NOMO-1 treated with dmso at 0.1 percent for 144 hours (cell line): Measurements from ENCODE around the gene KCNB1.

ENCODE experiments used
- DNase-seq: peaks from one replicate; lab custom pipeline; 2025; ENCODE audit not compliant: unreplicated experiment; lab: John Stamatoyannopoulos, UW

The KCNB1 gene

DNA sequence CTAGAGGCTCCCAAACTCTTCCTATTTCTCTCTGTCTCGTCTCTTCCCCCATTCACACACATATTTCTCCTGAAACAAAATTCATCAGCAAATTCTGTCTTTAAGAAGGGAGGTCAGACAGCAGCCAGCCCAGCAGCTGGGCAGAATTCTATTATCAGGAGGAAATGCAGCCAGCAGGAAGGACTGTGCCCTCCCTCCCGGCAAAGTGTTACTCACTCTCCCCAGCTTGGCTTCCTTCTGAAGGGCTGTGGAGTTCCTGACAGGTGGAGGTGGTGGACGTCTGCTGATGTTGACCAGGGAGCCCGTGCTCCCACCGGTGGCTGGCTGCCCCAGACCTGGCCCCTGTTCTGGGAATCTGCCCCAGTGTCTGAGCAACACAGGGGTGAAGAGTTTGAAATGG lies 37.3 kb downstream of the KCNB1 start:
- DNase-seq = no peak

DNA sequence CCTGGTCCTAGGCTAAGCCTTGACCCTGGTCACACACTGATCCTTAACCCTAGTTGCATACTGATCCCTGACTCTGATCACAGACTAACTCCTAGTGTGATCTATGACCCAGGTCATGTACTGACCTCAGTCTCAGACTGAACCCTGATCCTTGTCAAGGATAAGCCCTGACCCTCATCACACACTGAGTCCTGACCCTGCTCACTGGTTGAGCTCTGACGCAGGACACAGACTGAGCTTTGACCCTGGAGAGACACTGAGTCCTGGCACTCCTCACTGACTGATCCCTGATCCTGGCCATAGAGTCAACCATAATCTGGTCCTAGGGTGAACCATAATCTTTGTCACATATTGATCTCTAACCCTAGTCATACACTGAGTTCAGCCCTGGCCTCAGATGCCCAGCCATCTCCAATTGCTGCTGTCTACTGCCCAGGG lies 37.9 kb downstream of the KCNB1 start:
- DNase-seq = no peak

DNA sequence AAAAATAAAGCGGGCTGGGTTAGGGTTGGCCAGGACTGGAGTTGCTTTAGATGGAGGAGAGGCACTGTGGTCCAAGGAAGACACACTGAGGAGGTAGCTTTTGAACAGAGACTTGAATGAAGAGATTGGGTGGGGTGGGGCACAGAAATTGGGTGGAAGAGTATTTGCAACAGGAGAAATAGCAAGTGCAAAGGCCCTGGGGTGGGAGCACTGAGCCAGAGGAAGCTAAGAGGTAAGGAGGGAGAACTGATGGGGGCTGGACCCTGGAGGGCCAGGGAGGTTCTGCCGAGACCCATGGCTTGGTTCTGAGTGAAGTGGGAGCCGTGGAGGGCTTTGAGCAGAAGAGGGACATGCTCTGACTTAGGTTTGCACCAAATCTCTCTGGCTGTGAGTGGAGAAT lies 45.4 kb downstream of the KCNB1 start:
- no peak for DNase-seq

DNA sequence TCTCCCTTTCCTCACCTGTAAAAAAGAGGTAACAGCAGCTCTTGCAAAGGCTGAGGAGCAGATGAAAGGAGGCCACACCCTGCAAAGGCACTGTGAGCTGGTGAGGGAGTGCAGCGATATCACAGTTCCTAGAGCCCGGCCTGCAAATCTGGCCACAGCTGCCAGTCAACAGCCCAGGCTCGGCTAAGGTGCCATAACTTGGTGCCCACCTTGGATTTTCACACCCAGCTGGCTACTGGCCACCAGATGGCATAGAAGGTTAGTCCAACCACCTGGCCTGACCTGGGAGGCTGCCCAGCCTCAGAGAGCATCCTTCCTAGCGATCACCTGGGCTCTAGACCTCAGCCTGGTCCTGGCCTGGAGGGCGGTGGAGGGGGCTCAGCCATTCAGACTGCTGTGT lies 46.8 kb downstream of the KCNB1 start:
- no peak for DNase-seq

DNA sequence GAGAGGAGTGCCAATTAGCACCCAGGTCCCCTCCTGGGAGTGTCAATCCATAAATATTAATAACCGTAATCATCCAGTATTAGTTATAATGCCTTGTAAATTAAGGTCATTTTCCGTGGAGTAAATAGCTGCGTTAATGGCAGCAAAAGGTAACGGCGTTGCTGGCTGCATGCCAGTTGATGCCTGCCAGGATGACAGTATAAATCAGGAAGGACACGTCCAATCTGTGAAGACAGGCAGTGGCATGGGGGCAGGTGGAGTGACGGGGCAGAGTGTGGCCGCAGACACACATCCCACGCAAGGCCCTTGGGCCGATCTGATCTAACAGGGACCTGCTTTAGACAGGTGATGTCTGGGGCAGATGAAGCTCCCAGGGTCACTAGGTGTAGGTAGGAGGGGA lies 49.1 kb downstream of the KCNB1 start:
- DNase-seq = no peak

DNA sequence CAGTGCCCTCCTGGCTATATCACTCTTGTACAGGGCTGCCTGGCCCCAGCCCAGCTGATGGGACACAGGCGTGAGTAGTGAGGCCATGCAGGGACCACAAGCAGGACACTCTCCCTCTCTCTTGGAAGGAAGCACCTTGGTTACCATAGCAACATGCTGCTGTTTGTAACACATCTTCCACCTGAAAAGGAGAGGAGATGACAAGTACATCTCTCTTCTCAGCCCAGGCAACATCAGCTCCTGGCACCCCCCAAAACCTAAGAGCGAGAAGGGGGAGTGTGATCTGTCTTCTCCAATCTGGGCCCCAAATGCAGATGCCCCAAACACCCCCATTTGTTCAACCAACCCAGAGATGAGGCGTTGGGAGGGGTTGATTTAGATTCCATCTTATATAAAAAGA lies 49.9 kb downstream of the KCNB1 start:
- no peak for DNase-seq

DNA sequence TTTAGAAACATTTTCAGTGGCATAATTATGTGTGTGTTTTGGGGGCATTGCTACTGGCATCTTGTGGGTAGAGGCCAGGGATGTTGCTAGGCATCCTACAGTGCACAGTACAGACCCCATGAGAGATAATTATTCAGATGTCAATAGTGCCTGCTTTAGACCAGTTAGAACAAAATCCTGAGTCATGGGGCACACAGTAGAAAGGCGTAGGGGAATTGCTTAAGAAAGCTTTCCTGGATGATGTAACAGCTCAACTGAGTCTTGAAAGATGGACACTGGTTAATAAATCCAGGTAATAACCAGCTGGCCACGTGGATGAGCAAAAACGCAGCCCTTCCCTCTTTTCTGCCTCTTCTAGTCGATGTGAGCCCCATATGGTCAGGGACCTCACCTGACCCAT lies 51.1 kb downstream of the KCNB1 start:
- no peak for DNase-seq

DNA sequence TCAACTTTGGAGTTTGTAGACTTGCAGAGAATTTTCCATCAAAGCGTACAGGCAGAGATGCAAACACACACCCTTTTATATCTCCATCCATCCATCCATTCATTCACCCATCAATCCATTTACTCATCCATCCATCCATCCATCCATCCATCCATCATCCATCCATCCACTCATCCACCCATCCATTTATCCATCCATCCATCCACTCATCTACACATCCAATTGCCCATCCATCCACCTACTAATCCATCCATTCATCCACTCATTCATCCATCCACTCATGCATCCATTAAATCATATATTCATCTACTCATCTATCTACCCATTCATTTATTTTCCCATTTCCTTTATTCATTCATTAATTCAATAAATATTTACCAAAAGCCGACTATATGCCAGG lies 52.1 kb downstream of the KCNB1 start:
- no peak for DNase-seq

DNA sequence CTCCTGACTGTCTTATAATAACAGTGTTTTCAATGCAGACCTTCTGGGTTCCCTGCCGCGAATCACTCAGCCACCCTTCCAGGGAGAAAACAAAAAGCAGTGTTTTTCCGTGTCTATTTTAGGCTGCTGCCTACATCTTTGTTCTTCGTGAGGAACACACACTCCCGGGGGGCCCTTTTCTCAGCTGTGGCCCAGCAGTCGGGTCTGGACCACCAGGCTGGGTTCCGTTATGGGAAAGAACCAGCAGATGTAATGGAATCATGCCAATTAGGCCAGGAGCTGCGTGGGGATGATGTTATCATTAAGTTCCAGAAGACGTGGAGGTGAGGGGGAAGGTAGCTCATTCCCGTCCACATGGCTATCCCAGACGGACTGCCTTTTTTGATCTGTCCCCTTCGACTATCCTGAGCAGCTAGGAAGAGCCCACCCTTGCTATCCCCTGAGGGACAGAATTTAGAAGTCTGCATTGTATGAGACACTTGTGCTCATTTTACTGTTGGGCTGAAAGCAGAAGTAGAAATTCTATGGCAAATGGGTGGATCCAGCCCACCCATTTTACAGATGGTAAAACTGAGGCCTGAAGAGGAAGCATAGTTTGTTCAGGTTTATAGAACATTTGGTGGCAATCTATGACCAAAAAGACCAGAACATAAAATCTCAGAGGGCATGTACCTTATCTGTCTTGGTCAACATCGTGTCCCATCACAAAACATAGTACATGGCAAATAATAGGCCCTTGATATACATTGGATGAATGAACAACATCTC lies 54.5 kb downstream of the KCNB1 start:
- DNase-seq = no peak

DNA sequence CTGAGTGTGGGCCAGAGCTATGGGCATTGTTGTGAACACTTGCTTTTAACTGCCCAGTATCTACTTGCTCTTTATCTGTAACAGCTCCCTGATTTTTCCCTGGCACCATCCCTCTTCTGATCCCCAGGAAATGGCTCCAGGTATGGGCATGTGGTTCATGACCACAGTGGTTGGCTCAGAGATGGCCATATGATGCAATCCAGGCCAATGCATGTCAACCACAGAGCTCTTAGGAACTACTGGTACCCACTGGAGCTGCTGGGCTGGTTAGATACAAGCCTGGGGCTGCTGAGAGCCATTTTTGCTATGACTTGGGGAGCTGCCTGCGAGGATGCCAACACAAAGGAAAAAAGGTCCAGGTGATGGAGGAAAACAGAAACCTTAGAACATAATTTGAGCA lies 55.6 kb downstream of the KCNB1 start:
- no peak for DNase-seq

DNA sequence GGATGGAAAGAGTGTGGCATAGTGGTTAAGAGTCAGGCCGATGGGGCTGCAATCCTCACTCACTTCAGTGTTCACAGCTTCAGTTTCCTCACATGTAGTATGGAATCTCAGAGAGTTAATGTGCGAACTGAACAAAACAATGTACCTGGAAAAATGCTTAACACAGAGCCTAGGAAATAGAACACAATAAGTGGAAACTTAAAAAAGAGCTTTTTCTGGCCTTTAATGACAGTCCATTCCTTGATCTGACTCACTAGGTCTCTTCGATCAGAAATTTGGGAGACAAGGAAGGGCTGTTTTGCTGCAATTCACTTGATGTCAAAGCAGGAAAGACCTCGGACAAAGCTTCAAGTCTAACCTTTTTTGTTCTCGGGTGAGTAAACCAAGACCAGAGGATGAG lies 56.1 kb downstream of the KCNB1 start:
- no peak for DNase-seq

DNA sequence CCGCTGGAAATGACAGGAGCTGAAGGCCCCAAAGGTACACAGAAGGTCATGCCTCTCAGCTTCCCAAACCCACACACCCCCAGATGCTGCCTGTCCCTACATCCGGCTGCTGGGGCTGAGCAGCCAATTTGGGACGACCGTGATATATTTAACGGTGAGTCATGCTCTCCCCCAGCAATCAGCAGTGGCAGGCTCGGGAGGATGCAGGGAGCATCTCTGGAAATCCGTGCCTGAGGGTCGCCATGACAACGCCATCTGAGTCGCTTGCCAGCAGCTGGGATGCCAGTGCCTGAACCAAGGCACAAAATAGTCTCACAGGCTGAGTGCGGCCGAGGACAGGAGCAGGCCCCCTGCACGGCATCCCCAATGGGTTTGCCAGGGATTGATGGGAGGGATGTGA lies 57.9 kb downstream of the KCNB1 start:
- no peak for DNase-seq

DNA sequence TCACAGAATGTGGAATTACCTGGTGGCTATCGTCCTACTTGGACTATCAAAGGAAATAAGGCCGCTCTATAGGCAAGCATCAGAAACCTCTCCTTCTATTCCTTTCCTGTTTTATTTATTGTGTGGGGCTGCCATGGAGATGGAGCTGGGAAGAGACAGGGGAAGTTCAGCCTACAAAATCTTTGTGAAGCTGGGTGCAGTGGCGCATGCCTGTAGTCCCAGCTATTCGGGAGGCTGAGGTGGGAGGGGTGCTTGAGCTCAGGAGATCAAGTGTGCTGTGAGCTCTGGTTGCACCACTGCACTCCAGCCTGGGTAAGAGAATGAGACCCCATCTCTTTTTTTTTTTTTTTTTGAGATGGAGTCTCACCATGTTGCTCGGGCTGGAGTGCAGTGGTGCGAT lies 60.3 kb downstream of the KCNB1 start:
- no peak for DNase-seq

DNA sequence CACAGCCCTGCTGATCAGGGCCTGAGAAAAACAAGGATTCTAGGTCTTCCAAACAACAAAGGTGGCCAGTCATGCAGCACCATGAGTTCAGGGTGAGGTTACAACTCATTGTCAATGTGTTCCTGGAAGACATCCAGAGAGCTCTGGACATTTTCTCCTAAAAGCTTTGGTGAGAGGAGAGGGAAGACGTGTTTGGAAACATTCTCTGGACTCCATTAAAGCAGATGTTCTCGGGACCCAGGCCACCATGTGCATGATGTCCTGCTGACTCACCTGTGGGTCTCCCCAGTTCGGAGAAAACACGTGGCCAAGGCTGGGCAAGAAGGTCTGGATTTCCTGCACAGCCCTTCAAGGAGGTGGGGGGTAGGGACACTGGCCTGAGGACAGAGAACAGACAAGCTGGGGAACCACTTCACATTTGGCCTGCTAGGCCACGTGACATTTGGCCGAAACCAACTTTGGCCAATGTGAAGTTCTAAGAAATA lies 61.6 kb downstream of the KCNB1 start:
- DNase-seq = no peak

DNA sequence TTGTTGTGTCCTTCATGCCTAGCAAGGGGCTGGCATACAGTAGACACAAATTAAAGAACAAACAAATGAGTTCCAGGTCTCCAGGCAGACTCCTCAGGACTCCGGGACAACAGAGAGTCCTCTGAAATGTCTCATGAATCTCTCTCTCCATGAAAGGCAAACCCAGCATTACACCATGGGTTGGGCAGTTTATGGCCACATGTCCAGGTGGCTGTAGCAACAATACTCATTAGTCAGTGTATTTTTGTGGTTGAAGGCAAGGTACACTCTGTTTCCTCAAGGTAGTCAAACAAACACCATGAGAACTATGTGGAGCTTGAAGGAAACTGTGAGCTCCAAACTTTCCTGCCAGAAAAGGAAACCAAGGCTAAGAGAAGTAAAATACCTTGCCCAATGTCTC lies 62.2 kb downstream of the KCNB1 start:
- no peak for DNase-seq

DNA sequence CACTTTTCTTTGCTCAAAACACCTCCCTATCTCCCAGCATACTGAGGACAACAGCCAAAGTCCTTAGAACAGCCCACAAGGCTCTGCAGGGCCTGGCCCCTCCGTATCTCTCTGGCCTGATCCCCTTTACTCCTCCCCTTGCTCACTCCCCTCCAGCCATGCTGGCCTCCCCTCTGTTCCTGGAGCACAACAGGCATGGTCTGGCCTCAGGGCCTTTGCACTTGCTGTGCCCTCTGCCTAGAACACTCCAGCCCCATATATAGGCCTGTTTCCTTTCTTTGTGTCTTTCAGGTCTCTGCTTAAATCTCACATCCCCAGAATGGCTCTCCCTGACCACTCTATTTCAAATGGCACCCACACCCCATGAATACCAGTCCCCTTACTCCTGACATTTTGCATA lies 62.7 kb downstream of the KCNB1 start:
- no peak for DNase-seq

DNA sequence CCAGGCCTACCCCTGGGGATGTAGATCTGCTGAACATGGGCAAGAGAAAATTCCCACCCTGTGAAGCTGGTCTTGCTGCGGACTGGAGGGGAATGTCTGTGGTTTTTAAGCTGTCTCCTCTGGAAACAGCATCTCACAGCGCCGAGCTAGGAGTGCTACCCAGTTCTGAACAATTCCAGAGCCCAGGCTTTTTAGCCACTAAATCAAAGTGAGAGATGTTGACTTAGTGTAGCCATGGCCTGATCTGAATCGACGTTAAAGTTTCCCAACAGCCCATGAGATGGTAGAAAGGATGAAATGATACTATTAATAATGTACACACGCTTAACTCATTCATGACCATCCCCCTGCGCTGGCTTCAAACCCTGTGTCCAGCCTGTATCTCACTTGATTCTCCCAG lies 63.7 kb downstream of the KCNB1 start:
- DNase-seq = no peak

DNA sequence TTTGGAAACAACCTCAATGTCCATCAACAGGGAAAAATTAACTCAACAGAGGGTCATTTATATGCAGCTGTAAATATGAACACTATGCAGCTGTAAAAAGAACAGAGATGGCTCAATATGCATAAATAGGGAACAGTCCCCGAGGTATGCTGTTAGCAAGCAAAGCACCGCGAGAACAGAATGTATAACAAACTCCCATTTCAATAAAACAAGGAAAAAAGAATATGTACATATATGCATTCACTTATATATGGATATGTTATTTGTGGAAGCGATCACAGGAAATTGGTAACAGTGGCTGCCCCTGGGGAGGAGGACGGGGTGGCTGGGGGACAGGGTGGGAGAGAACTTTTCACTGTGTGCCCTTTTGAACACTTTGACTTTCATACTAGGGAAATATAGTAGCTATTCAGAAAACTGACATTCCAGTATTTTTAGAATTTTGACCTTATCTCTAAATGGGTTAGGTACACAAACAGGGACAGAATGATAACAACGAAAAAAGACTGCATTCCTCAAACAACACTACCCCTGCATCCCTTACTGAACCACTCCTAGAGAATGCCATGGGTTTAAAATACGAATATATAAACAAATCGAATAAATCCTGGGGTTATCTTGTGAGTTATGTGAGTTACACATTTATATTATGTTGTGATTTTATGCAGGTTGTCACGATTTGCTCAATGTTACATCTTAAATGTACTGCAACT lies 64.5 kb downstream of the KCNB1 start:
- no peak for DNase-seq

DNA sequence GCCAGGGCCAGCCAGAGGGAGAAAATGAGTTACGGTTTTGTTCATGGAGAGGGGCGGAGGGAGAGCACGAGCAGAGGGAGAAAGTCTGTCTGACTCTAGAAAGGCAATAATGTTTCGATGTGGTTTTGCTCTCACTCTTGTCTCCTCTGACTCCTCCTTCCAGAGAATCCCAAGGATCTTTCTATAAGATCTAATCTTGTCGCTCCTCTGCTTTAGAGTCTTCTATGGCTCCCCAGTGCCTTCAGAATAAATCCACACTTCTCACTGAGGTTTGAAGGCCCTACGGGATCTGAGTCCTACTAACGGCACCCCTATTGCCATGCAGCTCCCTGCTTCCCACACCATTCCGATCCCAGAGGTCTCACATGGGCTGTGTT lies 66.8 kb downstream of the KCNB1 start:
- DNase-seq = no peak

DNA sequence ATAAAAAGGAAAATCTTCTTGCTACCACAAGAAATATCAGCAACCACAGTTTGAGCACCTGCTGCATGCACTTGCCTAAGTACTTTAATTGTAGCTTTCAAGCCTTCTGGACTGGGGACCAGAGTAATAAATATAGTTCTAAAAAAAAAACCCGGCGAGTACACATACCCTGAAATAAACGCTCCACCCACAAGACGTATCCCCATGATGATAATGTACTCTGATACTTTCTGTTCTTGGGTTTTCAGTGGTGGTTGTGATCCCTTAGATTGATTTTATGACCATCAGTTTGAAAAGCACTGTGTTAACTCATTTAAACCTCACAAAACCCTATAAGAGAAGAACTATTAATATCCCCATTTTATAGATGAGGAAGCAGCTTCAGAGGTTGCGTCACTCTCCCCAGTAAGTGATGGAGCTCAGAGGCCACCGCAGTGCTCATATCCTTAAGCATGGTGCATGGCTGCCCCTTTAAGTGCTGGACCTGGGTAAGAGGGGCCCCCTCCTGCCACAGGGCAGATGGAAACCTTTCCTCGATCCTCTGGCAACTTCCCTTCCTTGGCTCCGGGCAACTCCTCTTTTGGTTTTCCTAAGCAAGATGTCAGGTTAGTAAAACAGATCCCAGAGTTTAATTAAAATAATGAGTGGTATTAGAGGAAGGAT lies 67.3 kb downstream of the KCNB1 start:
- peak; percentile 47 for DNase-seq

DNA sequence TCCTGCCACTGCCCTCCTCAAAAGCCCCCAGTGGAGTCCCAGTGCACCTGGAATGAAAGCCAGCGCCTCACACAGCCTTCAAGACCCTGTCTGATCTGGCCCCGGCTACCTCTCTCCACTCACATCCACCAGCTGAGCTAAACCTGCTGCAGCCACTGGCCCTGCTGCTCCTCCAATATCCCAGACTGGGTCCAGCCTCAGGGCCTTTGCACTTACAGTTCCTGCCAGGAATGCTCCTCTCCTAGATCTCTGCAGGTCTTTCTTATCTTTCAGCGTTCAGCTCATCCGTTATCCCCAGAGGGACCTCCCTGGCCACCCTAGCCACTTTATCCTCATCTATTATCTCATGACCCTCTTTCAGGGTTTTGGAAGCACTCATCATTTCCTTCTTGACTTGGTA lies 68.8 kb downstream of the KCNB1 start:
- no peak for DNase-seq

DNA sequence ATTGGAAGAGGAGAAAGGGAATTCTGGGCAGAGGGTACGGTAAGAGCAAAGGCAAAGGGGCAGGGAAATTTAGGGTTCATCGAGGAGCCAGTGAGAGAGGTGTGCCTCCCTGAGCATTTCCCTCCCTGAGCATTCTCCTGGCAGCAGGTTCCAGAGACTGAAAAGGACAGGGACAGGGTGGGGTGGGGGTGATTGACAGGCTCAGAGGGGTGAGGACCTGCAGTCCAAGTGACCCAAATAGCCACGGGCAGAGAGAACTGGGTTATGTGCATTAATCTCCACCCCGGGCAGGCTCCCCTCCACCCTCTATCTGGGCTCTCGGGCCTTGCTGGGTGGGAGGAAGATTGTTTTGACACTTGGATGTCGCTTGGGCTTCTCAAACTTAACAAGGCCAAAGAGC lies 69.5 kb downstream of the KCNB1 start:
- no peak for DNase-seq
